DOHH2 (cell line): ENCODE data around the gene SMPD2.

Experiments used
- CTCF ChIP-seq: fragments of 200-600 bp; sonication (generic); IDR thresholded peaks from one replicate; pipeline ENCODE4 v1.5.1; 2014; ENCODE audit warnings: antibody characterized with exemption, mild to moderate bottlenecking, low read depth, low read length; ENCODE audit not compliant: poor library complexity, severe bottlenecking
- EZH2phosphoT487 ChIP-seq: fragments of 200-600 bp; sonication (generic); IDR thresholded peaks from 2 replicates; pipeline ENCODE4 v1.6.1; 2017; ENCODE audit warnings: borderline replicate concordance, mild to moderate bottlenecking, antibody characterized with exemption, low read length, moderate library complexity, mixed read lengths

- TF ChIP-seq CTCF (no peak), EZH2phosphoT487 (no peak)
Observed at GRCh38 chr6:109484122-109484521, 43.6 kb downstream of the SMPD2 start.
